Activated CD8-positive, alpha-beta memory T cell treated with anti-CD3 and anti-CD28 coated beads for 4 hours (primary cell): ENCODE measurements around the gene FPGS.
"Not testable (repeated sequence)": the region's sequence is repeated elsewhere in the genome, so short reads cannot be mapped to it uniquely, and the experiment has no call there.

Source experiments
- DNase-seq, 2 donors: peaks; one replicate each; pipeline ENCODE4 v3.0.0-alpha.2; 2020; ENCODE audit warnings: low read depth in 2 of 2

Gene FPGS, protein sequence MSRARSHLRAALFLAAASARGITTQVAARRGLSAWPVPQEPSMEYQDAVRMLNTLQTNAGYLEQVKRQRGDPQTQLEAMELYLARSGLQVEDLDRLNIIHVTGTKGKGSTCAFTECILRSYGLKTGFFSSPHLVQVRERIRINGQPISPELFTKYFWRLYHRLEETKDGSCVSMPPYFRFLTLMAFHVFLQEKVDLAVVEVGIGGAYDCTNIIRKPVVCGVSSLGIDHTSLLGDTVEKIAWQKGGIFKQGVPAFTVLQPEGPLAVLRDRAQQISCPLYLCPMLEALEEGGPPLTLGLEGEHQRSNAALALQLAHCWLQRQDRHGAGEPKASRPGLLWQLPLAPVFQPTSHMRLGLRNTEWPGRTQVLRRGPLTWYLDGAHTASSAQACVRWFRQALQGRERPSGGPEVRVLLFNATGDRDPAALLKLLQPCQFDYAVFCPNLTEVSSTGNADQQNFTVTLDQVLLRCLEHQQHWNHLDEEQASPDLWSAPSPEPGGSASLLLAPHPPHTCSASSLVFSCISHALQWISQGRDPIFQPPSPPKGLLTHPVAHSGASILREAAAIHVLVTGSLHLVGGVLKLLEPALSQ

DNA sequence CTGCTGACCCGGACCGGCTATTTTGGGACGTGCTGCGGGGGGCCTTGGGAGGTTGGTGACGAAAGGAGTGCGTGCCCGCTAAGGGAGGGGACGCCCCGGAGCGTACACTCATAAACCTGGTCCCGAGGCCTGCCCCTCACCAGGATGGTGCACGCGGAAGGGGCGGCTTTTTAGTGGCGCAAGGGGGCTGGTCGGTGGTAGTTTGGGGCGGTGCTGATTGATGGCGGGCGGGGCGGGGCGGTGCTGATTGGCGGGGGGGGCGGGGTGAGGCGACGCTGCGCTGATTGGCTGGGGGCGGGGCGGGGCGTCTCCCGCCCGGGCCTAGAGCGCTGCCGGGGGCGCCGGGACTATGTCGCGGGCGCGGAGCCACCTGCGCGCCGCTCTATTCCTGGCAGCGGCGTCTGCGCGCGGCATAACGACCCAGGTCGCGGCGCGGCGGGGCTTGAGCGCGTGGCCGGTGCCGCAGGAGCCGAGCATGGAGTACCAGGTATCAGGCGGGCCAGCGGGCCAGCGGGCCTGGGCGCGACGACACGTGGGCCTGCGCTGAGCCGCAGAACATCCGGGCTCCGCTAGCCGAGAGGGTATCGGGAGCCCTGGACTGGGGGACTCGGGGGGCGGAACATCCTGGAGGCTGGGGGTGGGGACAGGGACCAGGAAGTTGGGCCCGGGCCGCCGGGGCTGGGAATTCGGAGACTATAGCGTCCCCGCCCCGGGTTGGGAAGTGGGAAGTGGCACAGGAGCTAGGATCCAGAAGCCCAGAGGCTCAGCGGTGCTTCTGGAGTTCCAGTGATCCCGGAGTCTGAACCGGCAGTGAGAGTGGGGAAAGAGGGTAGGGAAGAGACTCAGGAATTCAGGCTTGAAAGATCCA, at the start of gene FPGS:
Gene FPGS (plus strand): TSS at position 307 of the 868 bp plus-strand sequence. CDS start 43 bp downstream, at position 350.
- DNase-seq = peak; percentile 59 to 66

GRCh38 chr9:127753148-127753547, 49.5 kb upstream of the FPGS start:
- no peak for DNase-seq

- no peak for DNase-seq
Observed at GRCh38 chr9:127753622-127754021, 49.1 kb upstream of the FPGS start.

GRCh38 chr9:127754099-127755060, 48.3 kb upstream of the FPGS start:
- DNase-seq = no peak

DNA sequence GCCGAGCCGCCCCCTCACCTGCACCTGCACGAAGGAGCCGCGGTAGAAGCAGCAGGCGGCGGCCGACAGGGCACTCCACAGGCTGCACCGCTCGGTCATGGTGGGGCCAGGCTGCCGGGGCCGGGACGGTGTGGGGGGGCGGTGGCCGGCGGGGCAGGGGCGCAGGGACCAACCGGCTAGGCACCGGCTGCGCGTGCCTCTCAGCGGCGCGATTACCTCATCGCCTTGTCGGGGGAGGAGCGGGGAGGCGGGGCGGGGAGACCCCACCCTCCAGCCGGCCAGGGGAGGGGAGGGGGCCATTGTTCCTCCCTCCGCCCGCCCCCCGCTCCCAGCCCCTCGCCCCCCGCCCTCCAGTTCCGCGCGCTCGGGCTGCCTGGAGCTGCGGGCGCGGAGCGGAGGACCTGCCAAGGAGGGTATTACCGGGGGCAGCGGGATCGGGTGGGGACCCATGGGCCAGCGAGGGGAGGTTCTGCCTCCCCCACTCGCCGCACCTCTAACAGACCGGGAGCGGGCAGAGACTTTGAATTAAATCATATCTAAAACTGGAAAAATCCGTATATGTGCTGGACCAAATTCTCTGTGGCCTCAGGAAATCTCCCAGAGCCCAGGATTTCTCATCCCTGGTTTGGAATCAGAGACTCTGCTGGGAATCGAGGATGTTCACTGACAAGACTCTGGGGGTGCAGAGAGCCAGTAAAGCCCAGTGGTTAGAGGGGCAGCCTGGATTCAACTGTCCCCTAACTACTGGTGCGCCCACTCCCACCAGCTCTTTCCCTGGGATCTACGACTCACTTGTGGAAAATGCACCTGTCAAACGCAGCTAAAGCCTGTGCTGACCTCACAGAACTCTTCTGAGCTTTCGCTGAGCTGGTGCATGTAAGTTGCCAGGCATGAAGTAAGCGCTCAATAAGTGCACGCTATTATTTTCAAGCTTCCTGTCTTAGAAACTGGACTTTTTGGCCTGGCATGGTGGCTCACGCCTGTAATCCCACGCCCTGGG, 47.3 kb upstream of the FPGS start:
- no peak for DNase-seq

DNA sequence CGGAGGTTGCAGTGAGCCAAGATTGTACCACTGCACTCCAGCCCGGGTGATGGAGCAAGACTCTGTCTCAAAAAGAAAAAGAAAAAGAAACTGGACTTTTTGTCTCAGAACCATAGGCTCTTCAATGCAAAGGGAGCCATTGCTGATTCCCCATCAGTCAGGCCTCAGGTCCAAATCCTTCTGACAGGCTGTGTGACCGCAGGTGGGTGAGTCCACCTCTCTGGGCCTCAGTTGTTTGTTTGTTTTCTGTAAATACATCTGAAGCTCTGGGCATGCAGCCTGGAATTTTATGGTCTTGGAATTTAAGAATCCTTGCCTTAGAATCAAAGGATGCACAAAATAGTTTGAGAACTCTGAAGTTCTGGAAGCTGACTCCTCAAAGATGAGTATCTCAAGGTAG, 46.4 kb upstream of the FPGS start:
- DNase-seq = no peak

DNA sequence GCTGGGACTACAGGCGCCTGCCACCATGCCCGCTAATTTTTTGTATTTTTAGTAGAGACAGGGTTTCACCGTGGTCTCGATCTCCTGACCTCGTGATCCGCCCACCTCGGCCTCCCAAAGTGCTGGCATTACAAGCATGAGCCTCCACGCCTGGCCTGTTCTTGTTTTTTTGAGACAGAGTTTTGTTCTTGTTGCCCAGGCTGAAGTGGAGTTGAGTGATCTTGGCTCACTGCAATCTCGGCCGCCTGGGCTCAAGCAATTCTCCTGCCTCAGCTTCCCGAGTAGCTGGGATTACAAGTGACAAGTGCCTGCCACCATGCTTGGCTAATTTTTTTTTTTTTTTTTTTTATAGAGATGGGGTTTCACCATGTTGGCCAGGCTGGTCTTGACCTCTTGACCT, 45.9 kb upstream of the FPGS start:
- DNase-seq = not testable (repeated sequence)

- no peak for DNase-seq
Observed at GRCh38 chr9:127758843-127759242, 43.8 kb upstream of the FPGS start.

DNA sequence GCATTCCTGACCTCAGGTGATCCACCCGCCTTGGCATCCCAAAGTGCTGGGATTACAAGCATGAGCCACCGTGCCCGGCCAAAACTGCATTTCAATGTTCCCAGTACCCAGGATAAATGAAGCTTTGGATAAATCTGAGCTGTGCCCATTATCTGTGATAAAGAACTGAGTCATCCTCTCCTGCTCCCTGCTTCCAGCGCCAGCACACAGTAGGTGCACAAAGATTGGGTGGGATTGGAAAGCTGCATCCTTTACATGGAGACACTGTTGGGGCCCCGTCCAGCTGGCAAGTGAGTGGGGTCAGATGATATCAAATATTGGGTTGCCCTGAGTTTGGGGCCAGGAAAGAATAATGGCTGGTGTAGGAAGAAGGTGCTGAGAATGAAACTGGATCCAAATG, 41.6 kb upstream of the FPGS start:
- DNase-seq = no peak

DNA sequence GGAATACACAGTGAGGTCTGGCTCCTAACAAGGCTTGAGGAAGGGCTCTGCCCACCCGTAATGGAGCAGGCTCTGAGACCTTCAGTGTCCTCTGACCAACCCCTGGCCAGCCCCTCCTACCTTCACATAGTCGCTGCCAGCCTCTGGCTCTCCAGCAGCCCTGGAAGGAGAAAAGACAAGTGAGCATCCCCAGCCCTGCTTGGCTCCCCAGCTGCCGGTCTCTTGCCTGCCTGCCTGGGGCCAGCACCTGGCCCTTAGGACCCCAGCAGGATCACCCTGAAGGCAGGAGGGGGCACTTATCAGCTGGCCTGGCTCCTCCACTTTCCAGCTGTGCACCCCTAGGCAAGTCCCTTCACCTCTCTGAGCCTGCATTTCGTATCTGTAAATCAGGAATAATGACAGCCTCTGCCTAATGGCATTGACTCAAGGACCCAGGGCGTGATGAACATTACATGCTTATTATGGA, 41.2 kb upstream of the FPGS start:
- no peak for DNase-seq

DNA sequence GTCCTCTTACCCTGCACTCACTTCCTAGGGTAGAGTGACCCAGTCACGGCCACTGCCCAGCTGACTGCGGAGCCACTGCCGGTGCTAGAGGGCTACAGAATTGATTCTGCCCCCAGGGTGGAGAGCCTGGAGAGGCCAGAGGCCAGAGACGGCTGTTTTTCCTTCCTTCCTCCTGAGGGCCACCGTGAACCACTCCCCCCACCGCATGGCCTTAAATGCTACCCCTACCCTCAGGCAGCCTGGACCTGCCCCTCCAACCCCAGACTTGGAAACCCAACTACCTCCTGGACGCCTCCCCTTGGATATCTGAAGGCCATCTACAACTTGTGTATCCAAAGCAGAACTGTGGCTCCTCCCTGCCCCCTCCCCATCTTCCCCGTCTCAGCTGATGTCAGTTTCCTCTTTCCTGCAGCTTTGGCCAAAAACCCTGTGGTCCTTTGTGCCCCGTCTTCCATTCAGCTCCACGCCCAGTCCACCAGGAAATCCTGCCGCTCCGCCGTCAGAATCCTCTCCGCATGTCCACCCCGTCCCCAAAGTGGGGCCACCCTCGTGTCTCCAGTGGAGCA, 40.5 kb upstream of the FPGS start:
- no peak for DNase-seq

GRCh38 chr9:127763918-127764384, 38.7 kb upstream of the FPGS start:
- DNase-seq = no peak

DNA sequence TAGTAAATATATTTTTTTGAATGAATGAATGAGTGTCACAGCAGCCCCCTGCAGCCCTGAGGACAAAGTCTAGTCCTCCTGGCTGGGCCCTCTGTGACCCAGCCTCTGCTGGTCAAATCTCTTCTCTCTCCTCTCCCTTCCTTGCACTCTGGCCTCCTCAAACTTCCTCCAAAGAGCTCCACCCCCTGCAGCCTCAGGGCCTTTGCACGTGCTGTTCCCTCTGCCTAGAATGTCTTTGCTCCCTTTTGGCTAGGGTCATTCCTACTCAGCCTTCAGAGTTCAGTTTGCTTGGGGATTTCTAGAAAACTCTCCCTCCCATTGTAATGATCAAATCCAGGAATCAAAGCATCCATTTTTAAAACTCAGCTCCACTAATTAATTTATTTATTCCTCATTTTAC, 37.3 kb upstream of the FPGS start:
- no peak for DNase-seq

GRCh38 chr9:127767410-127767809, 35.3 kb upstream of the FPGS start:
- DNase-seq = no peak

- DNase-seq = no peak
Observed at GRCh38 chr9:127767909-127768331, 34.8 kb upstream of the FPGS start.

- DNase-seq = no peak
Observed at GRCh38 chr9:127768698-127769097, 34.0 kb upstream of the FPGS start.

GRCh38 chr9:127769101-127769500, 33.6 kb upstream of the FPGS start:
- no peak for DNase-seq

DNA sequence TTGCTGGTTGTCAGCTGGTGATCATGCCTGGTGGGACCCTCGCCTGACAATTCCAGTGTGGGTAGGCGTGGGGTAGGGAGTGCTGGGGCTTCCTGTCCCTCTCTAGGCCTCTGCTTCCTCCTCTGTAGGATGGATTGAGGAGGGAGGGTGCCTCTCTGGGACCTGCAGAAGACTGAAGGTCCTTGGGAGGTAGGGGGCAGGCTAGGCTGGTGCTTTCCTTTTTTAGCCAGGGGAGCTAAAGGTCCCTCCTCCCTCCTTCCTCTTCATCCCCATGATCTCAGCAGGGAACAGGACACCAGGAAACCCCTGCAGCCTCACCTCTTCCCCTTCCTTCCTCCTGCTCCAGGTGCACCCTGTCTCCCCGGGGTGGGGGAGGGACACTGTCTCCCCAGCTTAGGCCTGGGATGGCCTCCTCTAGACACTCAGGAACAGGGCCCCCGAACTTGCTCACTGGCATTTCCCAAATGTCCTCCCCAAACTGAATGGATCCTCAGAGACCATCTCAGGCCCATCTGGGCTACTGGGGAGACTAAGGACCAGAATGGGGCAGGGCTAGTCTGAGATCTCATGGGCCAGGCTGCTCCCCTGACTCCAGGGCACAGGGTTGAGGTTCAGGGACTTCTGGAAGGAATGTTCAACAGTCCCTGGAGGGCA, 32.6 kb upstream of the FPGS start:
- DNase-seq = no peak

DNA sequence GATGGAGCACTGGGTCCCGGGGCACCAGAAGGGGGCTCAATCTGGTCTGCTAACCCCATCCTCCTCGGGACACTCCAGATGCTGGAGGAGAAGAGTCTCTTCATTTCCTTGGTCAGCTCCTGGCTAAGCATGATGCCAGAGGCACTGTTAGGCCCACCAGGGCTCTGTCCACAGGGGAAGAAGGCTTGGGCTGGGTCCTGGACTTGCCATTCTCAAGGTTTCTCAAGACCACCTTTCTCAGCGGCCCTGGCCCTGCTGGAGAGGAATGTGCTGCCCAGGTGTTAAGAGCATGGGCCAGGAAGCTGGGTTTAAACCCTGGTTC, 32.1 kb upstream of the FPGS start:
- DNase-seq = no peak
